Mammary epithelial cell (primary cell): ENCODE data around the gene NELFE.

Experiments used
- CTCF ChIP-seq, 2 donors: IDR thresholded peaks in 1 of 2; conservative IDR thresholded peaks in 1 of 2; 2 replicates each; pipeline ENCODE4 v1.5.1; 2011 to 2012; ENCODE audit warnings: inconsistent platforms in 2 of 2, low read length in 2 of 2, mild to moderate bottlenecking in 2 of 2, control low read depth in 1 of 2, low read depth in 1 of 2; ENCODE audit not compliant: insufficient read depth in 1 of 2; ENCODE audit errors: extremely low read depth in 1 of 2
- EZH2 ChIP-seq: IDR thresholded peaks from 2 replicates; pipeline ENCODE4 v1.6.1; 2012; ENCODE audit warnings: low read length, inconsistent platforms, borderline replicate concordance

- TF ChIP-seq CTCF (conservative IDR thresholded peaks at IDR 0.05 in 1 of 2, IDR thresholded peaks at IDR 0.05 in 1 of 2; ENCODE audit: extremely low read depth in 1 of 2, insufficient read depth in 1 of 2, low read depth in 1 of 2, low read length in 2 of 2) (no peak), EZH2 (no peak)
Measured at GRCh38 chr6:31920811-31921210, 38.0 kb downstream of the NELFE start.
